SK-N-SH treated with all-trans-retinoic acid at 6 μM for 48 hours (cell line): ENCODE measurements around the gene CORO2A.

ENCODE experiments used
- ATAC-seq: fragments of 200-7000 bp; cut with Tn5 transposase; 3 replicates; pipeline ENCODE4 v1.9.1; 2020; ENCODE audit warnings: mild to moderate bottlenecking, moderate library complexity
- ARNTL ChIP-seq: fragments of 450-650 bp; formaldehyde crosslinking; IDR thresholded peaks from 2 replicates; pipeline ENCODE4 v1.5.0; 2020; ENCODE audit warnings: low read depth, mild to moderate bottlenecking, moderate library complexity, borderline replicate concordance
- BACH2 ChIP-seq: fragments of 250-450 bp; sonication (Bioruptor Pico); IDR thresholded peaks from 2 replicates; pipeline ENCODE4 v1.9.0; 2021; ENCODE audit warnings: mild to moderate bottlenecking, borderline replicate concordance
- CSDC2 ChIP-seq: fragments of 250-450 bp; sonication (Bioruptor Pico); IDR thresholded peaks from 2 replicates; pipeline ENCODE4 v1.5.0; 2020; ENCODE audit warnings: mild to moderate bottlenecking, moderate library complexity
- ESRRG ChIP-seq: fragments of 250-450 bp; sonication (Bioruptor Pico); IDR thresholded peaks from 2 replicates; pipeline ENCODE4 v1.6.1; 2021; ENCODE audit warnings: mild to moderate bottlenecking
- GLIS3 ChIP-seq: fragments of 250-450 bp; sonication (Bioruptor Pico); IDR thresholded peaks from 2 replicates; pipeline ENCODE4 v1.5.0; 2020; ENCODE audit warnings: mild to moderate bottlenecking, moderate library complexity
- PPARA ChIP-seq: fragments of 250-450 bp; sonication (Bioruptor Pico); IDR thresholded peaks from 2 replicates; pipeline ENCODE4 v1.5.0; 2020; ENCODE audit warnings: mild to moderate bottlenecking, borderline replicate concordance
- RARB ChIP-seq: fragments of 250-450 bp; sonication (Bioruptor Pico); IDR thresholded peaks from 2 replicates; pipeline ENCODE4 v1.8.0; 2021; ENCODE audit warnings: mild to moderate bottlenecking, moderate library complexity
- SNAI2 ChIP-seq: fragments of 250-450 bp; sonication (Bioruptor Pico); IDR thresholded peaks from 2 replicates; pipeline ENCODE4 v1.5.0; 2020; ENCODE audit warnings: mild to moderate bottlenecking, moderate library complexity
- TCF4 ChIP-seq: fragments of 250-450 bp; sonication (Bioruptor Pico); IDR thresholded peaks from 2 replicates; pipeline ENCODE4 v1.8.0; 2021; ENCODE audit warnings: mild to moderate bottlenecking, moderate library complexity, borderline replicate concordance
- TOX ChIP-seq: fragments of 250-450 bp; sonication (Bioruptor Pico); IDR thresholded peaks from 2 replicates; pipeline ENCODE4 v1.8.0; 2021; ENCODE audit warnings: mild to moderate bottlenecking, moderate library complexity, borderline replicate concordance
- ZC3H10 ChIP-seq: fragments of 250-450 bp; sonication (Bioruptor Pico); IDR thresholded peaks from 2 replicates; pipeline ENCODE4 v1.5.1; 2021; ENCODE audit warnings: mild to moderate bottlenecking, moderate library complexity
- ZFP3 ChIP-seq: fragments of 250-450 bp; sonication (Bioruptor Pico); IDR thresholded peaks from 2 replicates; pipeline ENCODE4 v1.5.0; 2020; ENCODE audit warnings: mild to moderate bottlenecking, moderate library complexity
- ZNF565 ChIP-seq: fragments of 450-650 bp; formaldehyde crosslinking; conservative IDR thresholded peaks from 2 replicates; pipeline ENCODE4 v1.5.0; 2020; ENCODE audit warnings: low read depth, mild to moderate bottlenecking, moderate library complexity
- ZNF70 ChIP-seq: fragments of 450-650 bp; formaldehyde crosslinking; IDR thresholded peaks from 2 replicates; pipeline ENCODE4 v1.5.0; 2020; ENCODE audit warnings: mild to moderate bottlenecking, moderate library complexity
- ZNF8 ChIP-seq: fragments of 450-650 bp; formaldehyde crosslinking; IDR thresholded peaks from 2 replicates; pipeline ENCODE4 v1.5.0; 2020; ENCODE audit warnings: mild to moderate bottlenecking, moderate library complexity
- TF ChIP-seq, protein P1 (sequence below): fragments of 250-450 bp; sonication (Bioruptor Pico); IDR thresholded peaks from 2 replicates; pipeline ENCODE4 v1.5.1; 2021; ENCODE audit warnings: mild to moderate bottlenecking, moderate library complexity
- TF ChIP-seq, protein P2 (sequence below): fragments of 250-450 bp; sonication (Bioruptor Pico); IDR thresholded peaks from 2 replicates; pipeline ENCODE4 v1.5.0; 2020; ENCODE audit warnings: mild to moderate bottlenecking, moderate library complexity
- TF ChIP-seq, protein P3 (sequence below): fragments of 250-450 bp; sonication (Bioruptor Pico); IDR thresholded peaks from 2 replicates; pipeline ENCODE4 v1.8.0; 2020; ENCODE audit warnings: mild to moderate bottlenecking, moderate library complexity, borderline replicate concordance
- TF ChIP-seq, protein P4 (sequence below): fragments of 250-450 bp; sonication (Bioruptor Pico); IDR thresholded peaks from 2 replicates; pipeline ENCODE4 v1.8.0; 2021; ENCODE audit warnings: low read depth, mild to moderate bottlenecking, moderate library complexity, borderline replicate concordance
- TF ChIP-seq, protein P5 (sequence below): fragments of 250-450 bp; sonication (Bioruptor Pico); IDR thresholded peaks from 2 replicates; pipeline ENCODE4 v1.5.1; 2020; ENCODE audit warnings: low read depth, mild to moderate bottlenecking, moderate library complexity

CORO2A gene

DNA sequence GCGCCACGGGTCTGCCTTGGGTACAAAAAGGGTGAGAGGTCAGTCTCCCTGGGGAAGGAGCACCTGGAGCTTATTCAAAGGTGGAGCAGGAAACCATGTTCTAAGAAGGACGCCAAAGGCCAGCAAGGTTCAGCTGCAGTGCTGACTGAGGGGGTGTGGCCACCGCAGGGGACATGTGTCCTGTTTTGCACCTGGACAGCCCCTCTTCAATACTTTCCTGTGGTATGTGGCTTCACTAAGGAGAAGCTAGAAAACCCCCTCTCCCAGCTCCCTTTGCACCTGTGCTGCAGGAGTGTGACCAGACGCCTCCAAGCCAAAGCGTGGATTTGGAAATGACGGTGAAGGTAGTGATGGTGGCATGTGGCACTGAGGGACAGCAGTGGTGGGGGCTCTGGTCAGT is 97.0 kb downstream of the CORO2A start:
- ATAC-seq: no peak
- TF ChIP-seq CSDC2 (CRISPR knock-in tag) (no peak), ESRRG (CRISPR knock-in tag) (no peak), TCF4 (CRISPR knock-in tag) (no peak), ZNF70 (CRISPR knock-in tag) (no peak), SNAI2 (CRISPR knock-in tag) (no peak), GLIS3 (no peak)
- TF ChIP-seq, protein P1, sequence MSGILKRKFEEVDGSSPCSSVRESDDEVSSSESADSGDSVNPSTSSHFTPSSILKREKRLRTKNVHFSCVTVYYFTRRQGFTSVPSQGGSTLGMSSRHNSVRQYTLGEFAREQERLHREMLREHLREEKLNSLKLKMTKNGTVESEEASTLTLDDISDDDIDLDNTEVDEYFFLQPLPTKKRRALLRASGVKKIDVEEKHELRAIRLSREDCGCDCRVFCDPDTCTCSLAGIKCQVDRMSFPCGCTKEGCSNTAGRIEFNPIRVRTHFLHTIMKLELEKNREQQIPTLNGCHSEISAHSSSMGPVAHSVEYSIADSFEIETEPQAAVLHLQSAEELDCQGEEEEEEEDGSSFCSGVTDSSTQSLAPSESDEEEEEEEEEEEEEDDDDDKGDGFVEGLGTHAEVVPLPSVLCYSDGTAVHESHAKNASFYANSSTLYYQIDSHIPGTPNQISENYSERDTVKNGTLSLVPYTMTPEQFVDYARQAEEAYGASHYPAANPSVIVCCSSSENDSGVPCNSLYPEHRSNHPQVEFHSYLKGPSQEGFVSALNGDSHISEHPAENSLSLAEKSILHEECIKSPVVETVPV (CRISPR knock-in tag): no peak
- TF ChIP-seq, protein P2, sequence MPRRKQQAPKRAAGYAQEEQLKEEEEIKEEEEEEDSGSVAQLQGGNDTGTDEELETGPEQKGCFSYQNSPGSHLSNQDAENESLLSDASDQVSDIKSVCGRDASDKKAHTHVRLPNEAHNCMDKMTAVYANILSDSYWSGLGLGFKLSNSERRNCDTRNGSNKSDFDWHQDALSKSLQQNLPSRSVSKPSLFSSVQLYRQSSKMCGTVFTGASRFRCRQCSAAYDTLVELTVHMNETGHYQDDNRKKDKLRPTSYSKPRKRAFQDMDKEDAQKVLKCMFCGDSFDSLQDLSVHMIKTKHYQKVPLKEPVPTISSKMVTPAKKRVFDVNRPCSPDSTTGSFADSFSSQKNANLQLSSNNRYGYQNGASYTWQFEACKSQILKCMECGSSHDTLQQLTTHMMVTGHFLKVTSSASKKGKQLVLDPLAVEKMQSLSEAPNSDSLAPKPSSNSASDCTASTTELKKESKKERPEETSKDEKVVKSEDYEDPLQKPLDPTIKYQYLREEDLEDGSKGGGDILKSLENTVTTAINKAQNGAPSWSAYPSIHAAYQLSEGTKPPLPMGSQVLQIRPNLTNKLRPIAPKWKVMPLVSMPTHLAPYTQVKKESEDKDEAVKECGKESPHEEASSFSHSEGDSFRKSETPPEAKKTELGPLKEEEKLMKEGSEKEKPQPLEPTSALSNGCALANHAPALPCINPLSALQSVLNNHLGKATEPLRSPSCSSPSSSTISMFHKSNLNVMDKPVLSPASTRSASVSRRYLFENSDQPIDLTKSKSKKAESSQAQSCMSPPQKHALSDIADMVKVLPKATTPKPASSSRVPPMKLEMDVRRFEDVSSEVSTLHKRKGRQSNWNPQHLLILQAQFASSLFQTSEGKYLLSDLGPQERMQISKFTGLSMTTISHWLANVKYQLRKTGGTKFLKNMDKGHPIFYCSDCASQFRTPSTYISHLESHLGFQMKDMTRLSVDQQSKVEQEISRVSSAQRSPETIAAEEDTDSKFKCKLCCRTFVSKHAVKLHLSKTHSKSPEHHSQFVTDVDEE (CRISPR knock-in tag): no peak
- TF ChIP-seq, protein P3, sequence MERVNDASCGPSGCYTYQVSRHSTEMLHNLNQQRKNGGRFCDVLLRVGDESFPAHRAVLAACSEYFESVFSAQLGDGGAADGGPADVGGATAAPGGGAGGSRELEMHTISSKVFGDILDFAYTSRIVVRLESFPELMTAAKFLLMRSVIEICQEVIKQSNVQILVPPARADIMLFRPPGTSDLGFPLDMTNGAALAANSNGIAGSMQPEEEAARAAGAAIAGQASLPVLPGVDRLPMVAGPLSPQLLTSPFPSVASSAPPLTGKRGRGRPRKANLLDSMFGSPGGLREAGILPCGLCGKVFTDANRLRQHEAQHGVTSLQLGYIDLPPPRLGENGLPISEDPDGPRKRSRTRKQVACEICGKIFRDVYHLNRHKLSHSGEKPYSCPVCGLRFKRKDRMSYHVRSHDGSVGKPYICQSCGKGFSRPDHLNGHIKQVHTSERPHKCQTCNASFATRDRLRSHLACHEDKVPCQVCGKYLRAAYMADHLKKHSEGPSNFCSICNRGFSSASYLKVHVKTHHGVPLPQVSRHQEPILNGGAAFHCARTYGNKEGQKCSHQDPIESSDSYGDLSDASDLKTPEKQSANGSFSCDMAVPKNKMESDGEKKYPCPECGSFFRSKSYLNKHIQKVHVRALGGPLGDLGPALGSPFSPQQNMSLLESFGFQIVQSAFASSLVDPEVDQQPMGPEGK: no peak

DNA sequence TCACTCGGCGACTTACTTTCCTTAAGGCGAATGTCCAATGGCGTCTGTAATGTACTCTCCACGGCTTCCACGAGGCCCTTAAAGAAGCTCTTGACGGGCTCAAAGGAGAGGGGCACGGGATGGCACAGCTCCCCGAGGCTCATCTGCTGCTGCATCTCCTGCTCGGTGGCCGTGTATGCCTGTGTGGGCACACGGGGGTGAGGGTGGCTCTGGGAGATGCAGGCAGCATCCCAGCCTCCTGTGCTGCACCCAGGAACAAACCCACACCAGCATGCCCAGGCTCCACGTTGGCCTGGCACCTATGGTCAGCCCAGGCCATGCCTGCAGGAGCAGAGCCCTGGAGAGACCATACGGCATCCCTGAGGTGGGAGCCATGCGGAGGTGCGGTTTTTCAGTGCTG is 97.6 kb downstream of the CORO2A start:
- no peak for TF ChIP-seq ZNF8 (CRISPR knock-in tag)
- TF ChIP-seq SNAI2 (CRISPR knock-in tag): no peak
- TF ChIP-seq, protein P4, sequence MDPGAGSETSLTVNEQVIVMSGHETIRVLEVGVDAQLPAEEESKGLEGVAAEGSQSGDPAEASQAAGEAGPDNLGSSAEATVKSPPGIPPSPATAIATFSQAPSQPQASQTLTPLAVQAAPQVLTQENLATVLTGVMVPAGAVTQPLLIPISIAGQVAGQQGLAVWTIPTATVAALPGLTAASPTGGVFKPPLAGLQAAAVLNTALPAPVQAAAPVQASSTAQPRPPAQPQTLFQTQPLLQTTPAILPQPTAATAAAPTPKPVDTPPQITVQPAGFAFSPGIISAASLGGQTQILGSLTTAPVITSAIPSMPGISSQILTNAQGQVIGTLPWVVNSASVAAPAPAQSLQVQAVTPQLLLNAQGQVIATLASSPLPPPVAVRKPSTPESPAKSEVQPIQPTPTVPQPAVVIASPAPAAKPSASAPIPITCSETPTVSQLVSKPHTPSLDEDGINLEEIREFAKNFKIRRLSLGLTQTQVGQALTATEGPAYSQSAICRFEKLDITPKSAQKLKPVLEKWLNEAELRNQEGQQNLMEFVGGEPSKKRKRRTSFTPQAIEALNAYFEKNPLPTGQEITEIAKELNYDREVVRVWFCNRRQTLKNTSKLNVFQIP: no peak
- TF ChIP-seq, protein P1 (CRISPR knock-in tag): no peak
- no peak for ATAC-seq

DNA sequence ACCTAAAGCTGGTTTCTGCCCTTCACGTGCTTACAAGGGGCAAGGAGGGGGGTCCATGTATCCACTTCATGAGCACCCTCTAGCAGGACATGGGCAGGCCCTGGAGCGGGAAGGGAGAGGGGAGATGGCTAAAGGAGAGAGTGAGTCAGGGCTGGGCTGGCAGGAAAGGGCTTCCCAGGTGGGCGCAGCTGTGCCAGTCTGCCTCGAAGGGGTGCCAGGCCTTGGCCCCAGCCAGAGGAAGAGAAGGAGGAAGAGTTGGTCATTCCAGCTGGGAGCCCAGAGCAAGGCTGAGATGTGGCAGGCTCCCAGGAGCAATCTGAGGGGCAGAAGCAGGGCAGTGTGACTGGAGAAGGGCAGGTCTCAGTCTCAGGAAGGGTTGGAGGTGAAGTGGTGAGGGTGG is 98.1 kb downstream of the CORO2A start:
- TF ChIP-seq ZFP3 (no peak), ARNTL (CRISPR knock-in tag) (no peak), PPARA (CRISPR knock-in tag) (no peak), ZNF70 (CRISPR knock-in tag) (no peak), BACH2 (CRISPR knock-in tag) (no peak), CSDC2 (CRISPR knock-in tag) (no peak), GLIS3 (no peak)
- TF ChIP-seq, protein P1 (CRISPR knock-in tag): no peak
- TF ChIP-seq, protein P4: no peak
- no peak for ATAC-seq

DNA sequence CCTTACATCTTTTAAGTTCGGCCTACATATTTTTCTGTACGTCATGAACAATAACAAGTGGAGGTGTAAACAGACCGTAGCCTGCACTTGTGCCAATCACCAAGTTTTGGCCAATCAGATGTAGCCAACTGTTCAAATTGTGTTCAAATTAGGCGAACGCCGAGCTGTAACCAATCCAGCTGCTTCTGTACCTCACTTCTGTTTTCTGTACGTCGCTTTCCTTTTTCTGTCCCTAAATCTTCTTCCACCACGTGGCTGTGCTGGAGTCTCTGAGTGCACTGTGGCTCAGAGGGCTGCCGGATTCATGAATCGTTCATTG is 99.9 kb downstream of the CORO2A start:
- no peak for ATAC-seq
- TF ChIP-seq ZNF565 (CRISPR knock-in tag) (no peak), ARNTL (CRISPR knock-in tag) (no peak), TCF4 (CRISPR knock-in tag) (no peak), BACH2 (CRISPR knock-in tag) (no peak), TOX (no peak), RARB (CRISPR knock-in tag) (no peak), ZC3H10 (CRISPR knock-in tag) (no peak), PPARA (CRISPR knock-in tag) (no peak), ESRRG (CRISPR knock-in tag) (no peak)
- TF ChIP-seq, protein P5, sequence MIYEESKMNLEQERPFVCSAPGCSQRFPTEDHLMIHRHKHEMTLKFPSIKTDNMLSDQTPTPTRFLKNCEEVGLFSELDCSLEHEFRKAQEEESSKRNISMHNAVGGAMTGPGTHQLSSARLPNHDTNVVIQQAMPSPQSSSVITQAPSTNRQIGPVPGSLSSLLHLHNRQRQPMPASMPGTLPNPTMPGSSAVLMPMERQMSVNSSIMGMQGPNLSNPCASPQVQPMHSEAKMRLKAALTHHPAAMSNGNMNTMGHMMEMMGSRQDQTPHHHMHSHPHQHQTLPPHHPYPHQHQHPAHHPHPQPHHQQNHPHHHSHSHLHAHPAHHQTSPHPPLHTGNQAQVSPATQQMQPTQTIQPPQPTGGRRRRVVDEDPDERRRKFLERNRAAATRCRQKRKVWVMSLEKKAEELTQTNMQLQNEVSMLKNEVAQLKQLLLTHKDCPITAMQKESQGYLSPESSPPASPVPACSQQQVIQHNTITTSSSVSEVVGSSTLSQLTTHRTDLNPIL (CRISPR knock-in tag): no peak
- TF ChIP-seq, protein P4: no peak
